GM18867 (cell line): ENCODE results near the gene TMEM240.

Experiments used
- ATAC-seq: cut with Tn5 transposase; IDR thresholded peaks from one replicate; pipeline ENCODE4 v1.9.1; 2021; ENCODE audit warnings: mild to moderate bottlenecking, moderate library complexity; ENCODE audit not compliant: unreplicated experiment

TMEM240 gene

DNA sequence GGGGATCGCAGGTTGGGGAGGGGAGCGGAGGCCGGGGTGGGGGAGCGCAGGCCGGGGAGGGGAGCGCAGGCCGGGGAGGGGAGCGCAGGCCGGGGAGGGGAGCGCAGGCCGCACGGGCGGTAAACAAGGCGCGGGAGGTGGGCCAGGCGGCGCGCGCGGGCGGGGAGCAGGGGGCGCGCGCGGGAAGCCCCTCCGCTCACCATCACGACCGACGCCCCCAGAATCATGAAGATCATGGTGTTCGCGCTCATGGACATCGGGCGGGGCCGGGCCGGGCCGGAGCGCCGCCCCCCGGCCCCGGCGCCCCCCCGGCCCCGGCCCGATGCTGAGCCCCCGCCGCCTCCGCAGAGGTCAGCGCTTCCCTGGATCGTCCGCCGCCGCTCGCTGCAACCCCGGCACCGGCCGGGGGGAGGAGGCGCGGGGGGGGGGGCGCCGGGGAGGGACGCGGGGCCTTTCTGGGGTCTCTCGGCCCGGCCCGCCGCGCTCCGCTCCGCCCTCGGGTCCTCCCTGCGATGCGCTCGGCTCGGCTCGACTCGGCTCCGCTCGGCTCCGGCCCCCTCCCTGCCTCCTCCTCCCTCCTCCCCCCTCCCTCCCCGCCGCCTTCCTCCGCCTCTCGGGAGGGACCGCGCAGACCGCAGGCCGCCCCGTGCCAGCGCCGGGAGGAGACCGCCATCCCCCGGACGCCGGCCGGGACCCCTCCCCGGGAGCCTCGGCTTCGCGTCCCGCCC lies at the start of gene TMEM240:
Gene TMEM240, minus strand, starts transcription at position 535 of the 728 bp plus-strand sequence. Its CDS starts 278 bp downstream, at position 257.
- no peak for ATAC-seq

DNA sequence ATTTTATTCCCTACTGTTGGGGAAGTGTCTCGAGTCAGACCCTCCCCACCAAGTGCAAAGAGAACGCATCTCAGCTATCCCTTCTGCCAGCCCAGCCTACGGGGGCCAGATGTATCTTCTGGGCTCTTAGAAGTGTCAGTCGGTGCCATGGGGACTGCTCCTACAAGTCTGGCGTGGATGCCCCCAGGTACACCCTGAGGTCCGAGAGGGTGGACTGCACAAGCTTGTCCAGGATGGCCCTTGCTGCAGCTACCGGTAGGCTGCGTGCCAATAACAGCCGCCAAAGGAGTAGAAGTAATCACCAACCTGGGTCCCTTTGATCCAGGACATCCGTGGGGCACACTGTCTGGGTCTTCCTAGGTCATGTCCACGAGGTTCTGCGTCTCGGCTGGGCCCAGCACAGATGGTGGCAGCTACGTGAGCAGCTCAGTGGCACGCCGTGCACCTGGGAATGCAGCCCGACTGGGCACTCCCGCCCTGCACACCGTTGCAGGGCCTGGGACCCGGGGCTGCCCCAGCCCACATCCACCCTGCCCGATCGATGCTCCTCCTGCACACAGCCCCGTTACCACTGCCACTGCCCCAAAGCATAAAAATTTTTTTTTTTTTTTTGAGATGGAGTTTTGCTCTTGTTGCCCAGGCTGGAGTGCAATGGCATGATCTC lies 43.1 kb upstream of the TMEM240 start:
- no peak for ATAC-seq

DNA sequence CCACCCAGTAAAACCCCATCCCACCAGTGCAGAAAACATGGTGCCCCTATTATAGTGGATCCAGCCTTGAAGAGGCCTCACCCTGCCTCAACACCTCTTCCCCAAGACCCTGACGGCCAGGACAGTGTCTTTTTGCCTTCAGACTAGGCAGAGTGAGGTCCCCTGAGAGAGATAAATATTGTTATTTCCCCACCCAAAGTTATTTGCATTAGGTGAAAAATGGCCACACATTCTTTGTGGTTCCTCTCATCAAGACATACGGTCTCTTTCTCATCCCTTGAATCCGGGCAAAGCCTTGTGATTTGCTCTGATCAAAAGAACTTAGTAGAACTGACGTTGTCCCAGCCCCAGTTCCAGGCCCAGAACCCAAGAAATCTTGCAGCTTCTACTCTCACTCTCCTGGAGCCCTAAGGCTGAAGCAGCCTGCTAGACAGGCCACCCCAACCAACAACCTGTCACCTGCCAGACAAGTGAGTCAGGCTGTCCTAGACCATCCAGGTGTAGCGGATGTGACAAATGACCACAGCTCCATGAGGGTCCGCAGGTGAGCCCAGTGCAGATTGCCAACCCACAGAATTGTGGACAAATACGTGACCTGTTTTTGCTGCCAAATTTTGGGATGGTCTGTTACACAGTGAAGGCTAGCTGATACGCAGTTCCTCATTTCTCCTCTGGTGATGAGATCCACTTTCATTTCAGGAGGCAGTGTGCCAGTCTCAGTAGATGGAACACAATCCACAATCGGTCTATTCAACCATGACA lies 42.3 kb upstream of the TMEM240 start:
- ATAC-seq: no peak

- no peak for ATAC-seq
Measured at GRCh38 chr1:1578371-1578940, 38.0 kb upstream of the TMEM240 start.

DNA sequence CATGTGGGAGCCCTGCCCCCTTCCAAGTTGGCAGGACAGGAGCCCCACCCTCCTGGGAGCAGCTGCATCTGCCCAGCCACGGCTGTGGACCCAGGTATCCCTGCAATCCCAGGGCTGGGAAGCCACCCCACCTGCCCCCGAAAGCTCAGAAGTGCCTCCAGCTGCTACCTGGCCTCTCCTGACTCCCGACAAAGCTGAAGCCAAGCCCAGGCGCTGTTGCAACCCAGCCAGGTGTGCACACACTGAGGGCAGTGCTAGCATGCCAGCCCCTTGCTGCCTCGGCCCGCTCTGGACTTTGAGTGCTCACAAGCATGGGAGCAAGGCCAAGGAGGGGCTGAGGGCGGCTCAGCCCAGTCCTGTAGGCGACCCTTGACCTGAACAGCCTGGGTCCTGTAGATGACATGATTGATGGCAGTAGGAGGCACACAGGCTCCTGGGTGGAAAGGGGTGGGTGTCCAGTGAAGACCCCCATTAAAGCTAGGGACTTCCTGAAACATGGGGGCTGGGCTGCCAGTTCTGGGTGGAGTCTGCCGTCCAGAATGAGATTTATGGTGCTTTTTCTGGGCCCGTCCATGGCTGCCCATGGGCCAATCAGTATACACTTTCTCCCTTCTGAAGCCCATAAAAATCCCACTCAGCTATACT lies 37.1 kb upstream of the TMEM240 start:
- ATAC-seq: no peak

DNA sequence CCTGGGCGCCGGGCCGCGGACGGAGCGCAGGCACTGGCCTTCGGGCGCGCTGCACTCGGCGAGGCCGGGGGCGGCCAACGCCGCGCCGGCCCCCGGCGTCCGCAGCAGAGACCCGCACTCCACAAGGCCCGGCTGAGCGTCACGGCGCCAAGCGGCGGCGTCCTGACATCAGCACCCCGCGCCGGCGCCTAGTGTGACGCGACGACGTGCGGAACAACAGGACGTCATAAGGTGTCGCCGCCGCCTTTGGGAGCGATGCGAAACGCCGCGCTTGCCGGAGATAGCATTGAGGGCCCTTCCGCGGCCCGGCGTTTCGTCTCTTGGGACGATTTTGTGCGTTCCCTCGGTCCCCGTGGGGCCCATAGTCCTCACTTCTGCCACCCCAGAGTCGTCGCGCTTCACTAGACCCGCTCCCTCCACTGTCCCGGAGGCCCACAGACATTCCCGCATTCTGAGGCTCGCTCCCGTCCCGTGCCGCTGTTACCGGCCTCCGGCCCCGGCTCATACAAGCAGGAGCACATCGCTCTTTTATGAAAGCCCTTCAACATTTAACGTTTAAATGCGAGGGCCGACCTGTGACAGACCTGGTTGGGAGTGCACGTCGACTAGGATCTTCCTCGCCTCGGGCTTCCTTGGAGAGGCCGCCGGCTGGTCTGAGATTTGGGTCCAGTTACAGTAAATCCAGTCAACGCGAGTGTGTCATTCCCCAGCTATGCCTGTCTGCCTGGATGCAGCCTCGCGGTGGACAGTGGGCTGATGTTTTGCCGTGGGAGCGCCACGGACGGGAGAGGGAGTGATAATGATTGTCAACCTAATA lies 34.5 kb upstream of the TMEM240 start, which contains the start of gene SSU72:
Gene SSU72, minus strand, starts transcription at position 143 of the 817 bp plus-strand sequence. CDS start 306 bp downstream, outside the sequence.
- peak; percentile 87 for ATAC-seq

DNA sequence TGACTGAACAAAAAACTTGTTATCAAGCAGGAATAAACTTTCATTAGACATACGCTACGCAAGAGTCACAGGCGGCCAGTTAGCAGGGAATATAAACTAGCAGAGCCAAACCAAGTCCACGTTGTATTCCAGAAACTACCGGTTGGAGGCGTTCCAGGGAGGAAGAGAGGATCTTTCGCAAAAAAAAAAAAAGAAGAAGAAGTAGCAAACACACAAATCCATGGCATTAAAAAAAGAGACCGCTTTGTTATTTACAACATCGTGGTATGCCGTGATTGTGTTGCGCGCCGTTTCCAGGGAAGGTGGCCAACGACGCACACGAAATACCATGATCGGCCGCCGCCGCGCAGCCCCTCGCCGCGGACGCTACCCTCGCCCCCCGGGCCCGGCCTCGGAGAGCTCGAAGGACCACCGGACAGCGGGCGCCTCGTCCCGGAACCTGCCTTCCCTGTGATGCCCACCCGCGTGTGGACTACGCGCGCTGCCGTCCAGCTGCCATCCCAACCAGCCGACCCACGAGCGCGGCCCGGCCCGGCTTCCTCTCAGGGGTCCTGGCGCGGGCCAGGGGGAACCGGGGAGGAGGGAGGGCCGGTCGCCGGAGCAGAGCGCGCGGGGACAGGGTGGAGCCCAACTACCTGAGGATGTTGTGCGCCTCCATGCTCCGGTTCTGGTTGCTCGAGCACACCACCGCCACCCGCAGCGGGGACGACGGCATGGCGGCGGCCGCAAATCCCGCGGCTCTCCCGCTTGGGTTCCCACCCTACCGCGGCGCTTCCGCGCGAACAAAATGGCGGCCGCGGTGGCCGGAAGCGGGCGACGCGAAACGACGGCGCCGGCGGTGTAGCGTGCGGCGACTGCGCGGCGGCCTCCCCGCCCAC lies 33.7 kb upstream of the TMEM240 start:
- ATAC-seq: peak; percentile 69

DNA sequence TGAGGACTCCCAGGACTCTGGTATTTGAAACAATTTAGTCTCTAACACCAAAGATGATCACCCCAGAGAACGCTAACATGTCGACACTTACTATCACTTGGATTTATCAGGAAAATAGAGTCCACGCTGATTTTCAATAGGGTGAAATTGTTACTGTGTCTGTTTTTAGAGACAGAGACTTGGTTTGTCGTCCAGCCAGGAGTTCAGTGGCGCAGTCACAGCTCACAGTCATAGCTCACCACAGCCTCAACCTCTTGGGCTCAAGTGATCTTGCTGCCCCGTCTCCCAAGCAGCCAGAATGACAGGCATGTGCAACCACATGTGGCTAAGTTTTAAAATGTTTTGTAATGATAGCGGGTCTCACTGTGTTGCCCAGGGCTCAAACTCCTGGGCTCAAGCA lies 28.9 kb upstream of the TMEM240 start:
- ATAC-seq: no peak

DNA sequence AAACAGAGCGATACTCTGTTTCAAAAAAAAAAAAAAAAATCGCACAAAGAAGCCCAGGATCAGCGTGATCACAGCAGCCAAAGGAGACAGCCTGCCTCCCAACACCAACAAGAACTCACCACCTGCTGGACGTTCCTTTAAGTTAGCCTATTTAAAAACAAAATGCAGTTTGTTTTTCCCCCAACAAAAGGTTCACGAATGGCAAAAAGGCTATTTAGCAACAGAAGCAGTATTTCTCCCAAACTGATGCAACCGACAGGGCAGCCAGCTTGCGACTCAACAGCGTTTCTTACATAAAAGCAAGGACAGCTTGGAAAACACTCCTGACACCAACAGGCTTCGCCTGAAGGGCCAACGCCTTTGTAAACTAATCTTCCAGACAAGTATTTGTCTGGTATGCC lies 27.5 kb upstream of the TMEM240 start:
- ATAC-seq: no peak

DNA sequence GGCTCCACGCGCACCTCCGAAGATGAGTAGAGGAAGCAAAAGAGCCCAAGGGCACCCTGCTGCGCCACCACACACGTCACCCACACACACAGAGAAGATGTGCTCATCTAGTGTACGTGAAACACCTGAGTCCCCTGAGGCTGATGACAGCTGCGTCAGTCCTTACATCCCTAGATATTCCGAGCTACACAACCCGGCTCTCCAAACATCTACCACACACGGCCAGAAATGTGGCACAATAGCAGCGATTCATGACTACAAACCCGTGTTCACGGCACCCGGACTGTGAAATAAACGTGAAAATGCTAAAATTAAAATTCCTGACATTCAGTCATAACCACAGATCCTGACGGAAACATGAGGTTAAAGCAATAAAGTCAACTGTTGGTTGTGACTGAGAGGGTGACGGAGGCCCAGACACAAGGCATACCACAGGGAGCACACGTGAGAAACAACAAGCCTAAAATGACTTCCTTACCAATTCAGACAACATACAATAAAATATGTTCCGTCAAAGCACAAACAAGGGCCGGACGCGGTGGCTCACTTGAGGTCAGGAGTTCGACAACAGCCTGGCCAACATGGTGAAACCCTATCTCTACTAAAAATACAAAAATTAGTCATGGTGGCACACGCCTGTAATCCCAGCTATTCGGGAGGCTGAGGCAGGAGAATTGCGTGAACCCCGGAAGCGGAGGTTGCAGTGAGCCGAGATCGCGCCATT lies 26.9 kb upstream of the TMEM240 start:
- ATAC-seq: no peak

DNA sequence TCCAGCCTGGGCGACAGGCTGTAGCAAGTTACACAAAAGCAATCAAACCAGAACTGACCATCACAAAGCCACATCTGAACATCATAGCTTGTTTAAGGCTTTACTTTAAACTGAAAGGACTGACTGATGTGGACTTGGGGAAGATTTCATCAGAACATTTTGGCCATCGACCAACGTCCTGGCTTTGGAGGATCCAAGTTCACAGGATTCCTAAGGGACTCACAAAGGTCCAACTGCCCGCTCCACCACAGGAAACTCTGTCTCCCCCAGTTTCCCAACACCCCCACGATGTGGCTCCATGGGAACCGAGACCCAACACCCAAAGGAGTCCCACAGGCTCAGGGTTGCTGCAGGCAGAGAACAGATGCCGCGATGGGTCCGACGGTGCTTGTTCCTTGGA lies 24.9 kb upstream of the TMEM240 start:
- no peak for ATAC-seq

DNA sequence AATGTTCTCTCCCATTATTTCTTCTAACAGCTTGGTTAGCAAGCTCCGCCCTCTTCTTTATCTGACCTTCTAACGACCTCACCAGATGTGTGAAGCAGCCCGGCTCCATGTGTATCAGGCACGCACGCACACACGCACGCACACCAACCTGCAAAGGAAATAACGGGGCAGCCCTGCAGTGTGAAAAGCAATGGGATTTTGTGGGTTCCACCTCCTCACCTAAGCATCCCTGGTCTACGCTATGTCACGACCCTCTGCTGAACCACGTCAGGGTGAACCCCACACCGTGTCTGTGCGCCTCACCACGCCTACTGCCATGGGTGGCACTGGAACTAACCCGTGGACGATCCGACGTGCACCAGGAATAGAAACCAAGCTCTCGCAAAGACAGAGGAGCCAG lies 23.8 kb upstream of the TMEM240 start:
- ATAC-seq: no peak

- ATAC-seq: no peak
Measured at GRCh38 chr1:1563688-1564087, 23.3 kb upstream of the TMEM240 start.

GRCh38 chr1:1562556-1563195 lies 22.3 kb upstream of the TMEM240 start:
- ATAC-seq: no peak

DNA sequence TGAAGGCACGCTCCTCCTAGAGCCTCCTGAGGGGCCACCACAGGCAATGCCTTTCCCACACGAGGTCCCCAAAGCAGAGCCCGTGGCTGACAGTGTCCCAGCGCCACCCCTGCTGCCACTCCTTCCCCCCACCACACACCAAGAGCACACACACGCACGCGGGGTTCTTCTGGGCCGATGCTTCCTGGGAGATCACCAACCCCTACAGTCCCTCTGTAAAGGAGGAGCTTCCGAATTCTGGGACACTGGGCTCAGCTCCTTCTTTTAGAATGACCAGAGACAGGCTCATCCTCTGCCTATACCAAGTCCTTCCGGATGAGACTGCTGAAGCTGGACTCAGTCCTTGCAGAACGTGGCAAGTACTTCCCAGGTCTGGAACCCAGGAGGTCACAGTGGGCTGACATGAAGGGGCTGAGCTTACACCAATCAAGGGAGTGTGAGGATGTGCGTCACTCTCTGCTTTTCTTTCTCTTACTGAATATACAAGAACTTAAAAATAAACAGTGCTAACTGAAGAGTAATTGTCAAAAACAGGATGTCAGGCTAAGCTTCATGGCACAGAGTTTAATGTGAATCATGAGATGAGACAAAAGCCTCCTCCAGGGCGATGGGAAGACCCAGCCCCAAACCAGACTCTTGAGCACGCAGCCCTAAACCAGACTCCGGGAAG lies 21.5 kb upstream of the TMEM240 start:
- no peak for ATAC-seq

GRCh38 chr1:1560178-1560577 lies 19.8 kb upstream of the TMEM240 start:
- no peak for ATAC-seq

DNA sequence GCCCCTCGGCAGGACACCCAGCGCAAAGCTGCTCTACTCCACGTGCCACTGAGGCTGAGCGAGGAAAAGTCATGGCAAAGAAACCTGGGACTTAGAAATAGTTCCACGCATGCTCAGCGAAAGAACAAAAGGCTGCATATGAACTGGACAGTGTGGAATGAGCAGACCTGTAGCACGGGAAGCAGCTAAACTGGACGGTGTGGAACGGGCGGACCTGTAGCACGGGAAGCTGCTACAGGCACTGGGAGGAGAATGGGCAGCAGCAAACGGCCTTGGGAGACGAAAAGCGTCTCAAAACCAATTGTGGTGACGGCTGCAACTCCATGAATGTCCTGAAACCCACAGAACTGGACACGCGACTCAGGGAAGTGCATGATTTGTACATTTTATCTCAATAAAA lies 18.6 kb upstream of the TMEM240 start:
- no peak for ATAC-seq
